OCI-LY3 (cell line): Measurements from ENCODE around the gene OR7C1.
"Not testable (repeated sequence)": the region's sequence is repeated elsewhere in the genome, so short reads cannot be mapped to it uniquely, and the experiment has no call there.

Source experiments
- H2AFZ ChIP-seq: fragments of 200-600, 300-600 bp; shearing (Covaris generic); 2 replicates; pipeline ENCODE4 v1.6.0; 2014; ENCODE audit warnings: antibody characterized with exemption, low read depth, low read length
- H3K27ac ChIP-seq: fragments of 200-600, 300-600 bp; sonication (generic); 2 replicates; pipeline ENCODE4 v1.5.1; 2014; ENCODE audit warnings: mild to moderate bottlenecking, low read length, moderate library complexity, mixed read lengths
- H3K27me3 ChIP-seq: fragments of 200-600, 300-600 bp; sonication (generic); 2 replicates; pipeline ENCODE4 v1.6.1; 2014; ENCODE audit warnings: low read depth, low read length, mixed read lengths
- H3K36me3 ChIP-seq: fragments of 200-600, 300-600 bp; sonication (generic); replicated peaks from 2 replicates; pipeline ENCODE3; 2014; ENCODE audit warnings: low read depth, low read length, mixed read lengths
- H3K4me1 ChIP-seq: fragments of 300-600, 200-600 bp; sonication (generic); 2 replicates; pipeline ENCODE4 v1.6.1; 2014; ENCODE audit warnings: low read length, mixed read lengths
- H3K4me2 ChIP-seq: fragments of 200-600, 300-600 bp; sonication (generic); 2 replicates; pipeline ENCODE4 v1.6.1; 2014; ENCODE audit warnings: low read length, mixed read lengths
- H3K4me3 ChIP-seq: fragments of 300-600, 200-600 bp; sonication (generic); 2 replicates; pipeline ENCODE4 v1.5.1; 2014; ENCODE audit warnings: antibody characterized with exemption, mild to moderate bottlenecking, low read length, moderate library complexity
- H3K79me2 ChIP-seq: fragments of 300-600, 200-600 bp; shearing (Covaris generic); 2 replicates; pipeline ENCODE4 v1.6.1; 2014; ENCODE audit warnings: mild to moderate bottlenecking, low read length, mixed read lengths
- H3K9ac ChIP-seq: fragments of 300-600, 200-600 bp; shearing (Covaris generic); 2 replicates; pipeline ENCODE4 v1.6.0; 2014; ENCODE audit warnings: mild to moderate bottlenecking, low read length, moderate library complexity
- H3K9me3 ChIP-seq: fragments of 200-600, 300-600 bp; shearing (Covaris generic); 2 replicates; pipeline ENCODE4 v1.6.1; 2014; ENCODE audit warnings: low read length, mixed read lengths; ENCODE audit not compliant: insufficient read depth
- H4K20me1 ChIP-seq: fragments of 200-600, 300-600 bp; sonication (generic); 2 replicates; pipeline ENCODE4 v1.6.1; 2016; ENCODE audit warnings: low read length, mixed read lengths; ENCODE audit not compliant: insufficient read depth
- CTCF ChIP-seq: fragments of 200-600, 300-600 bp; sonication (generic); IDR thresholded peaks from 2 replicates; pipeline ENCODE4 v1.5.1; 2014; ENCODE audit warnings: antibody characterized with exemption, low read length, low read depth
- EZH2phosphoT487 ChIP-seq: fragments of 200-600 bp; shearing (Covaris generic); IDR thresholded peaks from 2 replicates; pipeline ENCODE4 v1.6.1; 2018; ENCODE audit warnings: antibody characterized with exemption, mixed run types, low read depth

The OR7C1 gene

GRCh38 chr19:14782626-14783409 lies 52.2 kb downstream of the OR7C1 start:
- Histone ChIP-seq H3K79me2 (no peaks in the 10 kb centered on the region), H3K9me3 (no peaks in the 10 kb centered on the region), H3K4me3 (no peak overlapping the region), H3K27me3 (no peaks in the 10 kb centered on the region), H2AFZ (no peak overlapping the region), H3K9ac (no peak overlapping the region), H3K4me2 (no peak overlapping the region), H3K27ac (no peak overlapping the region), H3K36me3 (no peaks in the 10 kb centered on the region), H4K20me1 (no peaks in the 10 kb centered on the region), H3K4me1 (peaks cover 3% of the 10 kb centered on the region; the same call in 1 of the 2 replicates)
- TF ChIP-seq CTCF, result no peak
- TF ChIP-seq EZH2phosphoT487, result no peak

- H3K27ac ChIP-seq, H3K27me3 ChIP-seq, H3K36me3 ChIP-seq, H3K4me1 ChIP-seq, H3K4me2 ChIP-seq, H3K4me3 ChIP-seq, H4K20me1 ChIP-seq, H3K9ac ChIP-seq, H3K79me2 ChIP-seq, H2AFZ ChIP-seq, H3K9me3 ChIP-seq: not testable (repeated sequence)
Measured at GRCh38 chr19:14781713-14782536, 53.1 kb downstream of the OR7C1 start.

- not testable (repeated sequence) for H3K79me2 ChIP-seq, H4K20me1 ChIP-seq, H3K4me3 ChIP-seq, H3K27ac ChIP-seq, H3K4me1 ChIP-seq, H3K9ac ChIP-seq, H2AFZ ChIP-seq, H3K27me3 ChIP-seq, H3K4me2 ChIP-seq, H3K9me3 ChIP-seq, H3K36me3 ChIP-seq
Measured at GRCh38 chr19:14780622-14781225, 54.3 kb downstream of the OR7C1 start.

- no peak overlapping the region for H3K4me3 ChIP-seq
- H3K4me2 ChIP-seq, result no peak overlapping the region
- no peak for TF ChIP-seq EZH2phosphoT487
- TF ChIP-seq CTCF, result no peak
- no peak overlapping the region for H2AFZ ChIP-seq
- no peaks in the 10 kb centered on the region for H3K27me3 ChIP-seq
- no peaks in the 10 kb centered on the region for H4K20me1 ChIP-seq
- H3K36me3 ChIP-seq, result no peaks in the 10 kb centered on the region
- no peaks in the 10 kb centered on the region for H3K79me2 ChIP-seq
- H3K27ac ChIP-seq, result no peak overlapping the region
- H3K9me3 ChIP-seq, result no peaks in the 10 kb centered on the region
- H3K4me1 ChIP-seq, result peaks cover 3% of the 10 kb centered on the region; the same call in 1 of the 2 replicates
- H3K9ac ChIP-seq, result no peak overlapping the region
Measured at GRCh38 chr19:14779151-14779550, 55.8 kb downstream of the OR7C1 start.

- H3K4me2 ChIP-seq, H3K27me3 ChIP-seq, H3K79me2 ChIP-seq, H3K36me3 ChIP-seq, H4K20me1 ChIP-seq, H2AFZ ChIP-seq, H3K9ac ChIP-seq, H3K9me3 ChIP-seq, H3K4me3 ChIP-seq, H3K27ac ChIP-seq, H3K4me1 ChIP-seq: not testable (repeated sequence)
Measured at GRCh38 chr19:14778110-14778845, 56.7 kb downstream of the OR7C1 start, which contains the start of gene ADGRE2. Gene ADGRE2, minus strand, starts transcription at chr19:14778560. Its CDS starts 1,804 bp downstream, at chr19:14776756.

GRCh38 chr19:14777645-14778044 lies 57.3 kb downstream of the OR7C1 start:
- not testable (repeated sequence) for H3K79me2 ChIP-seq, H3K4me2 ChIP-seq, H3K9me3 ChIP-seq, H3K36me3 ChIP-seq, H4K20me1 ChIP-seq, H3K4me1 ChIP-seq, H3K4me3 ChIP-seq, H3K27ac ChIP-seq, H3K27me3 ChIP-seq, H3K9ac ChIP-seq, H2AFZ ChIP-seq
